Bronchial epithelial cell (primary cell): ENCODE data around the gene MLST8. TPM values are rescaled to one million over a fixed set of nuclear protein-coding genes. Genes with fewer than 3 reads are reported as not detected.
A peak's percentile ranks its signal among the peaks of the same experiment; 100 is the strongest.

ENCODE experiments used
- DNase-seq: peaks from one replicate; pipeline ENCODE4 v3.0.0-alpha.2; 2010; ENCODE audit warnings: low read depth
- FAIRE-seq: peaks from 2 replicates; lab custom pipeline; 2011; peaks lifted over from hg19 to GRCh38; lab: Jason Lieb, UNC
- H3K27me3 ChIP-seq: 2 replicates; pipeline ENCODE4 v1.5.1; 2011; ENCODE audit warnings: low read length; ENCODE audit not compliant: control insufficient read depth, insufficient read depth
- H3K36me3 ChIP-seq: 2 replicates; pipeline ENCODE4 v1.5.1; 2011; ENCODE audit warnings: low read length; ENCODE audit not compliant: control insufficient read depth, insufficient read depth
- H3K4me3 ChIP-seq: 2 replicates; pipeline ENCODE4 v1.5.1; 2011; ENCODE audit warnings: mild to moderate bottlenecking, low read depth, low read length, control low read depth
- total RNA-seq: library from RNA; depleted of rRNA; stranded (reverse); fragments of >200 nt; gene quantifications from 2 replicates; pipeline ENCODE4 v1.2.1, GENCODE V29; 2014
- TF ChIP-seq, protein P1 (sequence below): IDR thresholded peaks from 2 replicates; pipeline ENCODE4 v1.5.1; 2011; ENCODE audit warnings: mild to moderate bottlenecking, moderate library complexity, low read length, control low read depth, inconsistent platforms; ENCODE audit not compliant: insufficient read depth, severe bottlenecking

The MLST8 gene
- total RNA-seq, 1 donor from 2014 or later = 11.6 TPM

DNA sequence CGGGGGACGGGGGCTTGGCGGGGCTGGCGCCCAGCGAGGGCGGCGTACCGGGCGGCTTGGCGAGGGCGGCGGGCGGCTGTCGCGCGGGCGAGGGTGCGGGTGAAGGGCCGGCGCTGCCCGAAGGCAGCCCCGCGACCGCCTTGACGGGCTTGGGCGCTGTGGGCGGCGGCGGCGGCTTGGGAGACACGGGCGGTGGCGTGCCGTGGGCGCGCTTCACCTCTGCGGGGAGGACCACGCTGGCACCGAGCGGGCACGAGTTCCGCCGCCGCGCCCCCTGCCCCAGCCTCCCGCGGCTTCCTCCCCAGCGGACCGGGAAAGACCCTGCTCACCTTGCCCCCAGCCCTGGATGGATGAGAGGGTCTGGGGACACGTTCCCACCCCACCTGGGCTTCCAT, 26.1 kb upstream of the MLST8 start:
- no peaks in the 10 kb centered on the region for H3K27me3 ChIP-seq
- DNase-seq = no peak
- no peak for FAIRE-seq
- peaks cover 9% of the 10 kb centered on the region for H3K36me3 ChIP-seq
- TF ChIP-seq, protein P1, sequence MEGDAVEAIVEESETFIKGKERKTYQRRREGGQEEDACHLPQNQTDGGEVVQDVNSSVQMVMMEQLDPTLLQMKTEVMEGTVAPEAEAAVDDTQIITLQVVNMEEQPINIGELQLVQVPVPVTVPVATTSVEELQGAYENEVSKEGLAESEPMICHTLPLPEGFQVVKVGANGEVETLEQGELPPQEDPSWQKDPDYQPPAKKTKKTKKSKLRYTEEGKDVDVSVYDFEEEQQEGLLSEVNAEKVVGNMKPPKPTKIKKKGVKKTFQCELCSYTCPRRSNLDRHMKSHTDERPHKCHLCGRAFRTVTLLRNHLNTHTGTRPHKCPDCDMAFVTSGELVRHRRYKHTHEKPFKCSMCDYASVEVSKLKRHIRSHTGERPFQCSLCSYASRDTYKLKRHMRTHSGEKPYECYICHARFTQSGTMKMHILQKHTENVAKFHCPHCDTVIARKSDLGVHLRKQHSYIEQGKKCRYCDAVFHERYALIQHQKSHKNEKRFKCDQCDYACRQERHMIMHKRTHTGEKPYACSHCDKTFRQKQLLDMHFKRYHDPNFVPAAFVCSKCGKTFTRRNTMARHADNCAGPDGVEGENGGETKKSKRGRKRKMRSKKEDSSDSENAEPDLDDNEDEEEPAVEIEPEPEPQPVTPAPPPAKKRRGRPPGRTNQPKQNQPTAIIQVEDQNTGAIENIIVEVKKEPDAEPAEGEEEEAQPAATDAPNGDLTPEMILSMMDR = no peak
- no peak overlapping the region for H3K4me3 ChIP-seq

DNA sequence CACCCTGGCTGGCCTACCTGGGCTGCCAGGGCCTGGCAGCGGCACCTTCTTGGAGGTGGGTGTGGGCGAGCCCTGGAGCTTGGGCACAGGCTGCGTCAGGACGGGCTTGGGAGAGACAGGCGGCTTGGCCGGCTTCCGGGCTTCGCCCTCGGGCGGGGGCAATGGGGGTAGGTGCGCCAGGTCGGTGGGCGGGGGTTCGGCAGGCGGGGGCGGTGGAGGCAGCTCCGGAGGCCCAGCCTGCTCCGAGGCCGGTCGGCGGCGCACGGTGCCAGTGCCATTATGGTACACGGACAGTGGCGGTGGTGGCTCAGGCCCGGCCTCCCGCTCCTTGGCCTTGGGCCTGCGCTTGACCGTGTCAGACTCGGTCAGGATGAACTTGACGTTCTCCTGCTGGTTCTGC, 25.7 kb upstream of the MLST8 start:
- Histone ChIP-seq H3K36me3 (peaks cover 8% of the 10 kb centered on the region), H3K27me3 (no peaks in the 10 kb centered on the region), H3K4me3 (no peak overlapping the region)
- DNase-seq (no peak), FAIRE-seq (no peak)
- TF ChIP-seq, protein P1 = no peak

DNA sequence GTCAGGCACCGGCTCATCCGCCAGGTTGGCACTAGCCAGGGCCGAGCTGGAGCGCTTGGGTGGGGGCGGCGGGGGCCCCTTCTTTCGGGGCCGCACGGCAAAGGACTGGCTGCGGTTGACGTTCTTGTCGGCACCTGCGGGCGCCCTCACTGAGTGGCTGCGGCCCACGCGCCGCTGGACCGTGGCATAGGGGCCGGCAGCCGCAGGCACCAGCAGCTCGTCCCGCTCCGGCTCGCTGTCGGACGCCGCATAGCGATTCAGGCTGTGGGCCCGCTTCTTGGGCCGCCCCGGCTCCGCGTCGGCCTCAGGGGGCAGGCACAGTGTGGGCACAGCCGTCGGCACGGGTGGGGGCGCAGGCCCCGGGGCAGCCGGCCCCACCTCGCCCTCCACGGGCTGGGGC, 24.8 kb upstream of the MLST8 start:
- TF ChIP-seq, protein P1 = no peak
- Histone ChIP-seq H3K27me3 (no peaks in the 10 kb centered on the region), H3K4me3 (no peak overlapping the region), H3K36me3 (peaks cover 5% of the 10 kb centered on the region)
- FAIRE-seq = no peak
- DNase-seq = no peak

DNA sequence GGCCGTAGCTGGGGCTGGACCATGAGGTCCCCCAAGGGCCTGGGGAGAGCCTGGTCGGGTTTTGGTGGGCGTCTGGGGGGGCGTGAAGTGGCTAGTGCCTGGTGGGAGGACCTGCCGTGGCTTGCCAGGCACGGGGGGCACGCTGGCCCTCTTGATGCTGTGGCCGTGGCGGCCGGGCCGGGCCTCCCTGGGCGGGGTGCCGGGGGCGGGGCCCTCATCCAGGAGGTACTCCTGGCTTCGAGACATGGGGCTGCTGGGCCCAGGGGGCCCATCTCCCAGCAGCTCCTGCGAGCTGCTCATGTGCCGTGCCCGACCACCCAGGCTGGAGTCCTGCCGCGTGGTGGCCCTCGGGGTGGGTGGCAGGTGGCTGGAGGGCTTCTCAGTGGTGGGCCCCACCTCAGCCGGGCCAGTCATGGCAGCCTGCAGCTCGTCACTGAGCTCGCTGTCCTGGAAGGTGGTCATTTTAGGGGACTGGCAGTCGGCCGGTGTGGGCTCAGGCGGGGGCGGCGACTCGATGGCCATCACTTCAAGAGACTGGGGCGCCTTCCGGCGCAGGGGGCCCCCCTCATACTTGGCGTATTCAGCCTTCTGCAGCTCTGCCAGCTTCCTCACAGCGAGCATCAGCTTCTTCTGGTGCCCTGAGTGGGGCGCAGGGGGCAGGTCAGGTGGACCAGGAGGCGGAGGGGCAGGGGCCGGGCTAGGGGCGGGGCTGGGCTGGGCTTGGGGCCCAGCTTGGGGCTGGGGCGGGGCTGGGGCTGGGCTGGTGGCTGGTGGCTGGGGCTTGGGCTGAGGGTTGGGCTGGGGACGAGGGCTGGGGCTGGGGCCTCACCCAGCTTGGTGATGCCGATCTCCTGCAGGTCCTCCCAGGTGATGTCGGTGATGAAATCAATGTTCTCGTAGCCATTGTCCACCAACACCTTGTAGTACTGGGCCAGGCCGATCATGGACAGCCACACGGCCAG, 24.0 kb upstream of the MLST8 start:
- H3K36me3 ChIP-seq = peaks cover 3% of the 10 kb centered on the region
- H3K4me3 ChIP-seq = no peak overlapping the region
- FAIRE-seq (no peak), DNase-seq (no peak)
- TF ChIP-seq, protein P1 = no peak
- H3K27me3 ChIP-seq = no peaks in the 10 kb centered on the region

DNA sequence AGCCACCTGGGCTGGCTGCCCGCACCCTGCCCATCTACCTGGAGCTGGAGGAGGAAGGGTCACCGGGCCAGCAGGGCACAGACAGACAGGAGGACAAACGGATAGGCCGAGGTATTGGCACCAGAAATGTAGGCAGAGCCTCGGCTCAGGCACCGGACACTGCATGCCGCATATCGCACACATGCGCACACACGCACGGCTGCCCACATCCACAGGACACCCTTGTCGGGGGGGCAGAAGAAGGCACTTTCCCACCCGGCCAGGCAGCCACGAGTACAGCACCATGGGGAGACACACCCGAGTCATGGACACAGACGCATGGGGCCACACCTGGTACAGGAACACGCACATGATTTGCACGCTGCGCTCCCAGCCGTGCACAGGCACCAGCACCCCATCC, 23.3 kb upstream of the MLST8 start:
- DNase-seq (no peak), FAIRE-seq (peak; percentile 86)
- TF ChIP-seq, protein P1 = no peak
- H3K36me3 ChIP-seq = peaks cover 2% of the 10 kb centered on the region
- no peaks in the 10 kb centered on the region for H3K27me3 ChIP-seq
- H3K4me3 ChIP-seq = no peak overlapping the region
